ENCODE measurements around the gene CCDC152. TPM values are rescaled to one million over a fixed set of nuclear protein-coding genes. Genes with fewer than 3 reads are reported as not detected.

Gene CCDC152
- total RNA-seq, 5 donors from 2014 or later (not counting 1 experiment from before 2014, with no cell fraction given) = 3.6 to 6.5 (median 5.7) TPM

- H3K9me3 Mint-ChIP-seq = no peaks in the 10 kb centered on the region
- ChIA-PET POLR2A (interaction anchor here in 1 of 2 donors (0.6 kb wide), 1 partner anchor 72 kb away, joined by 3 read pairs; no protein-coding TSS in a partner anchor), CTCF (no interaction called here)
- H3K4me3 ChIP-seq (ENCODE audit: control insufficient read depth in 1 of 2, extremely low read depth in 1 of 2, low read length in 1 of 2) = no peak overlapping the region
- no peaks in the 10 kb centered on the region for H3K36me3 Mint-ChIP-seq
- no peaks in the 10 kb centered on the region for H3K9me3 ChIP-seq
- H3K27ac ChIP-seq (ENCODE audit: low read length) = no peak overlapping the region
- no peak overlapping the region for H3K4me3 Mint-ChIP-seq
- H3K27me3 ChIP-seq (replicated peaks in 1 of 2; ENCODE audit: control insufficient read depth in 2 of 2, extremely low read depth in 1 of 2, insufficient read depth in 2 of 2, low read length in 1 of 2) = no peaks in the 10 kb centered on the region
- H3K4me1 ChIP-seq (ENCODE audit: control insufficient read depth in 1 of 2, extremely low read depth in 1 of 2, insufficient read depth in 2 of 2, low read length in 2 of 2) = no peaks in the 10 kb centered on the region
- no peaks in the 10 kb centered on the region for H3K4me1 Mint-ChIP-seq
- WGBS (ENCODE audit: insufficient coverage) = 100% methylated on average over 2 of the region's 6 CpGs
- no peak for DNase-seq
- no peak for ATAC-seq (replicated peaks in 1 of 4)
- H3K27me3 Mint-ChIP-seq = peaks cover 0 to 4% of the 10 kb centered on the region in 2 donors
- no peak overlapping the region for H3K27ac Mint-ChIP-seq
- H3K36me3 ChIP-seq (ENCODE audit: control insufficient read depth in 2 of 2, extremely low read depth in 1 of 2, insufficient read depth in 1 of 2, low read length in 1 of 2) = no peaks in the 10 kb centered on the region
Observed at GRCh38 chr5:42851481-42851880, 94.9 kb downstream of the CCDC152 start.

Other genes with a start within 250 kb of the CCDC152 start
- gene SELENOP, start 55.1 kb downstream of the CCDC152 start, total RNA-seq = 1 to 10 TPM in 3 of 5 donors, under 1 TPM in 2; 0.68 to 3.1 (median 2.6) TPM